ENCODE results near the gene WDR33. TPM values are rescaled to one million over a fixed set of nuclear protein-coding genes. Genes with fewer than 3 reads are reported as not detected.

WDR33 gene
- total and polyA plus RNA-seq, 2 of the 13 experiments (the other 11 are each of a cell fraction or from before 2014, with no cell fraction given) = 54.9 to 78.2 TPM

GRCh38 chr2:127702395-127703009 is 108.5 kb downstream of the WDR33 start (continued):
- TF ChIP-seq ZNF326 (CRISPR knock-in tag; IDR thresholded peaks at IDR 0.05; ENCODE audit: borderline replicate concordance) = no peak
- TF ChIP-seq ZNF598 (CRISPR knock-in tag; IDR thresholded peaks at IDR 0.05; ENCODE audit: borderline replicate concordance) = no peak
- TF ChIP-seq, protein P1, sequence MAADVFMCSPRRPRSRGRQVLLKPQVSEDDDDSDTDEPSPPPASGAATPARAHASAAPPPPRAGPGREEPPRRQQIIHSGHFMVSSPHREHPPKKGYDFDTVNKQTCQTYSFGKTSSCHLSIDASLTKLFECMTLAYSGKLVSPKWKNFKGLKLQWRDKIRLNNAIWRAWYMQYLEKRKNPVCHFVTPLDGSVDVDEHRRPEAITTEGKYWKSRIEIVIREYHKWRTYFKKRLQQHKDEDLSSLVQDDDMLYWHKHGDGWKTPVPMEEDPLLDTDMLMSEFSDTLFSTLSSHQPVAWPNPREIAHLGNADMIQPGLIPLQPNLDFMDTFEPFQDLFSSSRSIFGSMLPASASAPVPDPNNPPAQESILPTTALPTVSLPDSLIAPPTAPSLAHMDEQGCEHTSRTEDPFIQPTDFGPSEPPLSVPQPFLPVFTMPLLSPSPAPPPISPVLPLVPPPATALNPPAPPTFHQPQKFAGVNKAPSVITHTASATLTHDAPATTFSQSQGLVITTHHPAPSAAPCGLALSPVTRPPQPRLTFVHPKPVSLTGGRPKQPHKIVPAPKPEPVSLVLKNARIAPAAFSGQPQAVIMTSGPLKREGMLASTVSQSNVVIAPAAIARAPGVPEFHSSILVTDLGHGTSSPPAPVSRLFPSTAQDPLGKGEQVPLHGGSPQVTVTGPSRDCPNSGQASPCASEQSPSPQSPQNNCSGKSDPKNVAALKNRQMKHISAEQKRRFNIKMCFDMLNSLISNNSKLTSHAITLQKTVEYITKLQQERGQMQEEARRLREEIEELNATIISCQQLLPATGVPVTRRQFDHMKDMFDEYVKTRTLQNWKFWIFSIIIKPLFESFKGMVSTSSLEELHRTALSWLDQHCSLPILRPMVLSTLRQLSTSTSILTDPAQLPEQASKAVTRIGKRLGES (CRISPR knock-in tag; IDR thresholded peaks at IDR 0.05; ENCODE audit: borderline replicate concordance) = no peak
- no peak for TF ChIP-seq ZNF44 (CRISPR knock-in tag; IDR thresholded peaks at IDR 0.05)
- no peak for TF ChIP-seq ZNF432 (CRISPR knock-in tag; IDR thresholded peaks at IDR 0.05; ENCODE audit: borderline replicate concordance)
- TF ChIP-seq, protein P2, sequence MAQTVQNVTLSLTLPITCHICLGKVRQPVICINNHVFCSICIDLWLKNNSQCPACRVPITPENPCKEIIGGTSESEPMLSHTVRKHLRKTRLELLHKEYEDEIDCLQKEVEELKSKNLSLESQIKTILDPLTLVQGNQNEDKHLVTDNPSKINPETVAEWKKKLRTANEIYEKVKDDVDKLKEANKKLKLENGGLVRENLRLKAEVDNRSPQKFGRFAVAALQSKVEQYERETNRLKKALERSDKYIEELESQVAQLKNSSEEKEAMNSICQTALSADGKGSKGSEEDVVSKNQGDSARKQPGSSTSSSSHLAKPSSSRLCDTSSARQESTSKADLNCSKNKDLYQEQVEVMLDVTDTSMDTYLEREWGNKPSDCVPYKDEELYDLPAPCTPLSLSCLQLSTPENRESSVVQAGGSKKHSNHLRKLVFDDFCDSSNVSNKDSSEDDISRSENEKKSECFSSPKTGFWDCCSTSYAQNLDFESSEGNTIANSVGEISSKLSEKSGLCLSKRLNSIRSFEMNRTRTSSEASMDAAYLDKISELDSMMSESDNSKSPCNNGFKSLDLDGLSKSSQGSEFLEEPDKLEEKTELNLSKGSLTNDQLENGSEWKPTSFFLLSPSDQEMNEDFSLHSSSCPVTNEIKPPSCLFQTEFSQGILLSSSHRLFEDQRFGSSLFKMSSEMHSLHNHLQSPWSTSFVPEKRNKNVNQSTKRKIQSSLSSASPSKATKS (CRISPR knock-in tag; IDR thresholded peaks at IDR 0.05) = no peak
- TF ChIP-seq THRA (CRISPR knock-in tag; IDR thresholded peaks at IDR 0.05; ENCODE audit: borderline replicate concordance) = no peak
- TF ChIP-seq GABPA (IDR thresholded peaks at IDR 0.05; ENCODE audit: low read depth, low read length) = no peak
- peak; percentile 0; the same call in 1 of the 2 replicates for TF ChIP-seq GABPA (CRISPR knock-in tag; IDR thresholded peaks at IDR 0.05; ENCODE audit: low read depth)
- no peak for TF ChIP-seq RAD21 (CRISPR knock-in tag; IDR thresholded peaks at IDR 0.05)
- TF ChIP-seq THAP8 (CRISPR knock-in tag; IDR thresholded peaks at IDR 0.05; ENCODE audit: borderline replicate concordance) = no peak
- TF ChIP-seq, protein P3, sequence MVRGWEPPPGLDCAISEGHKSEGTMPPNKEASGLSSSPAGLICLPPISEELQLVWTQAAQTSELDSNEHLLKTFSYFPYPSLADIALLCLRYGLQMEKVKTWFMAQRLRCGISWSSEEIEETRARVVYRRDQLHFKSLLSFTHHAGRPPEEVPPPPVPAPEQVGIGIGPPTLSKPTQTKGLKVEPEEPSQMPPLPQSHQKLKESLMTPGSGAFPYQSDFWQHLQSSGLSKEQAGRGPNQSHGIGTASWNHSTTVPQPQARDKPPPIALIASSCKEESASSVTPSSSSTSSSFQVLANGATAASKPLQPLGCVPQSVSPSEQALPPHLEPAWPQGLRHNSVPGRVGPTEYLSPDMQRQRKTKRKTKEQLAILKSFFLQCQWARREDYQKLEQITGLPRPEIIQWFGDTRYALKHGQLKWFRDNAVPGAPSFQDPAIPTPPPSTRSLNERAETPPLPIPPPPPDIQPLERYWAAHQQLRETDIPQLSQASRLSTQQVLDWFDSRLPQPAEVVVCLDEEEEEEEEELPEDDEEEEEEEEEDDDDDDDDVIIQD (CRISPR knock-in tag; IDR thresholded peaks at IDR 0.05; ENCODE audit: low read depth) = no peak
- TF ChIP-seq, protein P4, sequence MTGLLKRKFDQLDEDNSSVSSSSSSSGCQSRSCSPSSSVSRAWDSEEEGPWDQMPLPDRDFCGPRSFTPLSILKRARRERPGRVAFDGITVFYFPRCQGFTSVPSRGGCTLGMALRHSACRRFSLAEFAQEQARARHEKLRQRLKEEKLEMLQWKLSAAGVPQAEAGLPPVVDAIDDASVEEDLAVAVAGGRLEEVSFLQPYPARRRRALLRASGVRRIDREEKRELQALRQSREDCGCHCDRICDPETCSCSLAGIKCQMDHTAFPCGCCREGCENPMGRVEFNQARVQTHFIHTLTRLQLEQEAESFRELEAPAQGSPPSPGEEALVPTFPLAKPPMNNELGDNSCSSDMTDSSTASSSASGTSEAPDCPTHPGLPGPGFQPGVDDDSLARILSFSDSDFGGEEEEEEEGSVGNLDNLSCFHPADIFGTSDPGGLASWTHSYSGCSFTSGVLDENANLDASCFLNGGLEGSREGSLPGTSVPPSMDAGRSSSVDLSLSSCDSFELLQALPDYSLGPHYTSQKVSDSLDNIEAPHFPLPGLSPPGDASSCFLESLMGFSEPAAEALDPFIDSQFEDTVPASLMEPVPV (CRISPR knock-in tag; IDR thresholded peaks at IDR 0.05) = no peak; the same call in 1 of the 2 replicates
- TF ChIP-seq ZNF558 (CRISPR knock-in tag; IDR thresholded peaks at IDR 0.05; ENCODE audit: borderline replicate concordance) = no peak
- TF ChIP-seq ZNF776 (CRISPR knock-in tag; IDR thresholded peaks at IDR 0.05) = no peak
- peak; percentile 77 for TF ChIP-seq PRPF4 (IDR thresholded peaks at IDR 0.05; ENCODE audit: low read depth, low read length, poor library complexity, severe bottlenecking)
- TF ChIP-seq, protein P5, sequence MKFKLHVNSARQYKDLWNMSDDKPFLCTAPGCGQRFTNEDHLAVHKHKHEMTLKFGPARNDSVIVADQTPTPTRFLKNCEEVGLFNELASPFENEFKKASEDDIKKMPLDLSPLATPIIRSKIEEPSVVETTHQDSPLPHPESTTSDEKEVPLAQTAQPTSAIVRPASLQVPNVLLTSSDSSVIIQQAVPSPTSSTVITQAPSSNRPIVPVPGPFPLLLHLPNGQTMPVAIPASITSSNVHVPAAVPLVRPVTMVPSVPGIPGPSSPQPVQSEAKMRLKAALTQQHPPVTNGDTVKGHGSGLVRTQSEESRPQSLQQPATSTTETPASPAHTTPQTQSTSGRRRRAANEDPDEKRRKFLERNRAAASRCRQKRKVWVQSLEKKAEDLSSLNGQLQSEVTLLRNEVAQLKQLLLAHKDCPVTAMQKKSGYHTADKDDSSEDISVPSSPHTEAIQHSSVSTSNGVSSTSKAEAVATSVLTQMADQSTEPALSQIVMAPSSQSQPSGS (CRISPR knock-in tag; IDR thresholded peaks at IDR 0.05) = no peak
